ENCODE measurements around the gene TRPM4. TPM values are rescaled to one million over a fixed set of nuclear protein-coding genes. Genes with fewer than 3 reads are reported as not detected.
"Not testable (repeated sequence)": the region's sequence is repeated elsewhere in the genome, so short reads cannot be mapped to it uniquely, and the experiment has no call there.

The TRPM4 gene
- total RNA-seq, 2 donors from 2014 or later = 0.52 TPM; not detected in 1

- no peak overlapping the region for H3K4me3 Mint-ChIP-seq
- ATAC-seq (replicated peaks) = no peak
- no peaks in the 10 kb centered on the region for H3K4me1 Mint-ChIP-seq
- no peak overlapping the region for H3K27ac Mint-ChIP-seq
- no peaks in the 10 kb centered on the region for H3K27me3 Mint-ChIP-seq
- no peaks in the 10 kb centered on the region for H3K36me3 Mint-ChIP-seq (ENCODE audit: low read depth)
- H3K9me3 Mint-ChIP-seq = no peaks in the 10 kb centered on the region
Observed at GRCh38 chr19:49212016-49212701, 54.6 kb downstream of the TRPM4 start.

- H3K36me3 Mint-ChIP-seq (ENCODE audit: low read depth) = no peaks in the 10 kb centered on the region
- H3K4me1 Mint-ChIP-seq = no peaks in the 10 kb centered on the region
Observed at GRCh38 chr19:49213791-49214190, 56.2 kb downstream of the TRPM4 start.

GRCh38 chr19:49214701-49215100 lies 57.1 kb downstream of the TRPM4 start:
- no peaks in the 10 kb centered on the region for H3K4me1 Mint-ChIP-seq
- H3K27ac Mint-ChIP-seq = no peak overlapping the region
- no peak overlapping the region for H3K4me3 Mint-ChIP-seq
- H3K27me3 Mint-ChIP-seq = no peaks in the 10 kb centered on the region
- H3K36me3 Mint-ChIP-seq (ENCODE audit: low read depth) = no peaks in the 10 kb centered on the region
- H3K9me3 Mint-ChIP-seq = no peaks in the 10 kb centered on the region
- no peak for ATAC-seq (replicated peaks)

More at GRCh38 chr19:49213791-49214190, 56.2 kb downstream of the TRPM4 start:
- Mint-ChIP-seq H3K9me3 (no peaks in the 10 kb centered on the region), H3K27ac (no peak overlapping the region), H3K4me3 (no peak overlapping the region), H3K27me3 (no peaks in the 10 kb centered on the region)
- ATAC-seq (replicated peaks) = no peak

GRCh38 chr19:49216071-49216470 lies 58.5 kb downstream of the TRPM4 start:
- Mint-ChIP-seq H3K36me3 (ENCODE audit: low read depth) (no peaks in the 10 kb centered on the region), H3K9me3 (no peaks in the 10 kb centered on the region), H3K27me3 (no peaks in the 10 kb centered on the region), H3K4me3 (no peak overlapping the region), H3K27ac (no peak overlapping the region), H3K4me1 (no peaks in the 10 kb centered on the region)
- no peak for ATAC-seq (replicated peaks)

GRCh38 chr19:49217382-49217781 lies 59.8 kb downstream of the TRPM4 start:
- Mint-ChIP-seq H3K27me3 (peaks cover under 1% of the 10 kb centered on the region), H3K4me1 (no peaks in the 10 kb centered on the region), H3K9me3 (no peaks in the 10 kb centered on the region), H3K27ac (no peak overlapping the region), H3K4me3 (no peak overlapping the region), H3K36me3 (ENCODE audit: low read depth) (no peaks in the 10 kb centered on the region)
- ATAC-seq (replicated peaks) = no peak

GRCh38 chr19:49222011-49222410 lies 64.4 kb downstream of the TRPM4 start:
- Mint-ChIP-seq H3K4me3 (no peak overlapping the region), H3K27ac (no peak overlapping the region), H3K4me1 (peaks cover 6% of the 10 kb centered on the region), H3K27me3 (peaks cover 6% of the 10 kb centered on the region), H3K36me3 (ENCODE audit: low read depth) (no peaks in the 10 kb centered on the region), H3K9me3 (no peaks in the 10 kb centered on the region)
- no peak for ATAC-seq (replicated peaks)

GRCh38 chr19:49222528-49222927 lies 64.9 kb downstream of the TRPM4 start:
- ATAC-seq (replicated peaks) = no peak
- no peaks in the 10 kb centered on the region for H3K9me3 Mint-ChIP-seq
- peaks cover 6% of the 10 kb centered on the region for H3K27me3 Mint-ChIP-seq
- H3K36me3 Mint-ChIP-seq (ENCODE audit: low read depth) = no peaks in the 10 kb centered on the region
- no peak overlapping the region for H3K4me3 Mint-ChIP-seq
- H3K27ac Mint-ChIP-seq = no peak overlapping the region
- peaks cover 6% of the 10 kb centered on the region for H3K4me1 Mint-ChIP-seq

GRCh38 chr19:49223472-49223871 lies 65.9 kb downstream of the TRPM4 start:
- no peaks in the 10 kb centered on the region for H3K9me3 Mint-ChIP-seq
- H3K27me3 Mint-ChIP-seq = peaks cover 6% of the 10 kb centered on the region
- H3K27ac Mint-ChIP-seq = no peak overlapping the region
- no peak overlapping the region for H3K4me3 Mint-ChIP-seq
- H3K36me3 Mint-ChIP-seq (ENCODE audit: low read depth) = no peaks in the 10 kb centered on the region
- peaks cover 6% of the 10 kb centered on the region for H3K4me1 Mint-ChIP-seq
- ATAC-seq (replicated peaks) = no peak

GRCh38 chr19:49224441-49224840 lies 66.8 kb downstream of the TRPM4 start:
- not testable (repeated sequence) for H3K27me3 Mint-ChIP-seq; H3K4me3 Mint-ChIP-seq; H3K36me3 Mint-ChIP-seq (ENCODE audit: low read depth); ATAC-seq (replicated peaks); H3K9me3 Mint-ChIP-seq; H3K27ac Mint-ChIP-seq; H3K4me1 Mint-ChIP-seq

GRCh38 chr19:49224879-49225278 lies 67.3 kb downstream of the TRPM4 start:
- peaks cover 6% of the 10 kb centered on the region for H3K27me3 Mint-ChIP-seq
- H3K4me1 Mint-ChIP-seq = peaks cover 6% of the 10 kb centered on the region
- H3K9me3 Mint-ChIP-seq = no peaks in the 10 kb centered on the region
- H3K36me3 Mint-ChIP-seq (ENCODE audit: low read depth) = no peaks in the 10 kb centered on the region
- H3K27ac Mint-ChIP-seq = no peak overlapping the region
- H3K4me3 Mint-ChIP-seq = no peak overlapping the region
- peak; percentile 58 for ATAC-seq (replicated peaks)

GRCh38 chr19:49229416-49229815 lies 71.8 kb downstream of the TRPM4 start:
- Mint-ChIP-seq H3K27ac (no peak overlapping the region), H3K4me1 (peaks cover 20% of the 10 kb centered on the region), H3K36me3 (ENCODE audit: low read depth) (no peaks in the 10 kb centered on the region), H3K27me3 (peaks cover under 1% of the 10 kb centered on the region), H3K4me3 (no peak overlapping the region), H3K9me3 (no peaks in the 10 kb centered on the region)
- ATAC-seq (replicated peaks) = no peak

GRCh38 chr19:49231389-49231788 lies 73.8 kb downstream of the TRPM4 start:
- H3K4me3 Mint-ChIP-seq = peak overlapping the region; percentile 67
- H3K9me3 Mint-ChIP-seq = no peaks in the 10 kb centered on the region
- H3K4me1 Mint-ChIP-seq = peaks cover 18% of the 10 kb centered on the region
- H3K27ac Mint-ChIP-seq = peak overlapping the region; percentile 89
- H3K27me3 Mint-ChIP-seq = peaks cover 4% of the 10 kb centered on the region
- ATAC-seq (replicated peaks) = peak; percentile 91
- H3K36me3 Mint-ChIP-seq (ENCODE audit: low read depth) = no peaks in the 10 kb centered on the region

GRCh38 chr19:49231804-49232203 lies 74.2 kb downstream of the TRPM4 start:
- Mint-ChIP-seq H3K4me1 (peaks cover 18% of the 10 kb centered on the region), H3K36me3 (ENCODE audit: low read depth) (no peaks in the 10 kb centered on the region), H3K4me3 (peak overlapping the region; percentile 67), H3K27me3 (peaks cover 4% of the 10 kb centered on the region), H3K27ac (peak overlapping the region; percentile 89), H3K9me3 (no peaks in the 10 kb centered on the region)
- ATAC-seq (replicated peaks) = peak; percentile 91

- Mint-ChIP-seq H3K9me3 (no peaks in the 10 kb centered on the region), H3K27me3 (peaks cover 4% of the 10 kb centered on the region), H3K27ac (no peak overlapping the region), H3K4me1 (peaks cover 18% of the 10 kb centered on the region), H3K36me3 (ENCODE audit: low read depth) (no peaks in the 10 kb centered on the region), H3K4me3 (no peak overlapping the region)
- ATAC-seq (replicated peaks) = no peak
Observed at GRCh38 chr19:49233163-49233562, 75.6 kb downstream of the TRPM4 start.

- no peaks in the 10 kb centered on the region for H3K27me3 Mint-ChIP-seq
- no peak overlapping the region for H3K27ac Mint-ChIP-seq
- no peaks in the 10 kb centered on the region for H3K4me1 Mint-ChIP-seq
- no peak for ATAC-seq (replicated peaks)
- no peaks in the 10 kb centered on the region for H3K9me3 Mint-ChIP-seq
- H3K4me3 Mint-ChIP-seq = no peak overlapping the region
- no peaks in the 10 kb centered on the region for H3K36me3 Mint-ChIP-seq (ENCODE audit: low read depth)
Observed at GRCh38 chr19:49241769-49242168, 84.2 kb downstream of the TRPM4 start.

GRCh38 chr19:49243129-49243528 lies 85.5 kb downstream of the TRPM4 start:
- Mint-ChIP-seq H3K4me1 (no peaks in the 10 kb centered on the region), H3K9me3 (no peaks in the 10 kb centered on the region), H3K27ac (no peak overlapping the region), H3K4me3 (no peak overlapping the region), H3K36me3 (ENCODE audit: low read depth) (no peaks in the 10 kb centered on the region), H3K27me3 (no peaks in the 10 kb centered on the region)
- no peak for ATAC-seq (replicated peaks)

Data from activated T-helper 17 cell treated with anti-CD3 and anti-CD28 coated beads, Interleukin-2, amount 50 U/mL, for 72 hours (primary cell).